Astrocyte (in vitro differentiated cells and primary cell): ENCODE measurements around the gene CRISPLD2. TPM values are rescaled to one million over a fixed set of nuclear protein-coding genes. Genes with fewer than 3 reads are reported as not detected.

Experiments used
- DNase-seq: peaks from one replicate; pipeline ENCODE4 v3.0.0-alpha.2; 2010; ENCODE audit warnings: low read depth
- FAIRE-seq: peaks from 2 replicates; lab custom pipeline; 2011; peaks lifted over from hg19 to GRCh38; lab: Jason Lieb, UNC
- H2AFZ ChIP-seq: 2 replicates; pipeline ENCODE4 v1.6.0; 2012; ENCODE audit warnings: low read depth, low read length, inconsistent platforms
- H3K27ac ChIP-seq: 2 replicates; pipeline ENCODE4 v1.5.1; 2011; ENCODE audit warnings: low read depth, low read length, inconsistent platforms
- H3K27me3 ChIP-seq: 2 replicates; pipeline ENCODE4 v1.6.0; 2011; ENCODE audit warnings: low read length, inconsistent platforms; ENCODE audit not compliant: insufficient read depth
- H3K36me3 ChIP-seq: 2 replicates; pipeline ENCODE4 v1.5.1; 2011; ENCODE audit warnings: low read length, inconsistent platforms; ENCODE audit not compliant: insufficient read depth
- H3K4me1 ChIP-seq: 2 replicates; pipeline ENCODE4 v1.5.1; 2011; ENCODE audit warnings: low read length, inconsistent platforms; ENCODE audit not compliant: insufficient read depth
- H3K4me2 ChIP-seq: 2 replicates; pipeline ENCODE4 v1.6.0; 2012; ENCODE audit warnings: low read length, inconsistent platforms
- H3K4me3 ChIP-seq: 2 replicates; pipeline ENCODE4 v1.5.1; 2011; ENCODE audit warnings: low read depth, mild to moderate bottlenecking, low read length, inconsistent platforms; ENCODE audit not compliant: insufficient read depth
- H3K79me2 ChIP-seq: 2 replicates; pipeline ENCODE4 v1.6.0; 2012; ENCODE audit warnings: mild to moderate bottlenecking, low read length, inconsistent platforms; ENCODE audit not compliant: insufficient read depth
- H3K9ac ChIP-seq: 2 replicates; pipeline ENCODE4 v1.6.0; 2012; ENCODE audit warnings: mild to moderate bottlenecking, low read length, inconsistent platforms
- H3K9me3 ChIP-seq: 2 replicates; pipeline ENCODE4 v1.5.1; 2012; ENCODE audit warnings: low read depth, mild to moderate bottlenecking, low read length, inconsistent platforms; ENCODE audit not compliant: insufficient read depth
- H4K20me1 ChIP-seq: 2 replicates; pipeline ENCODE4 v1.6.0; 2012; ENCODE audit warnings: low read length, inconsistent platforms; ENCODE audit not compliant: insufficient read depth
- H3K27ac Mint-ChIP-seq: one replicate; pipeline ENCODE4 v1.8.0; 2021; ENCODE audit warnings: mild to moderate bottlenecking, mixed read lengths; ENCODE audit not compliant: unreplicated experiment
- H3K27me3 Mint-ChIP-seq: one replicate; pipeline ENCODE4 v1.8.0; 2021; ENCODE audit warnings: low read depth, mixed read lengths; ENCODE audit not compliant: unreplicated experiment
- H3K36me3 Mint-ChIP-seq: one replicate; pipeline ENCODE4 v1.8.0; 2021; ENCODE audit warnings: low read depth, mixed read lengths; ENCODE audit not compliant: unreplicated experiment
- H3K4me1 Mint-ChIP-seq: one replicate; pipeline ENCODE4 v1.8.0; 2021; ENCODE audit warnings: low read depth, mixed read lengths; ENCODE audit not compliant: unreplicated experiment
- H3K4me3 Mint-ChIP-seq: one replicate; pipeline ENCODE4 v1.8.0; 2021; ENCODE audit warnings: mild to moderate bottlenecking, moderate library complexity, mixed read lengths; ENCODE audit not compliant: unreplicated experiment
- H3K9me3 Mint-ChIP-seq: one replicate; pipeline ENCODE4 v1.8.0; 2021; ENCODE audit warnings: mild to moderate bottlenecking, mixed read lengths; ENCODE audit not compliant: unreplicated experiment
- EZH2 ChIP-seq: IDR thresholded peaks from 2 replicates; pipeline ENCODE4 v1.6.1; 2012; ENCODE audit warnings: mild to moderate bottlenecking, low read length, inconsistent platforms; ENCODE audit not compliant: insufficient read depth
- total RNA-seq: library from RNA; stranded (reverse); gene quantifications from 2 replicates; pipeline ENCODE4 v1.2.1, GENCODE V29; 2021
- TF ChIP-seq, protein P1 (sequence below): IDR thresholded peaks from 2 replicates; pipeline ENCODE4 v1.5.1; 2011; ENCODE audit warnings: low read depth, mild to moderate bottlenecking, inconsistent platforms, low read length, moderate library complexity; ENCODE audit not compliant: insufficient read depth

CRISPLD2 gene
- total RNA-seq, 1 donor from 2014 or later: 1.8 TPM

GRCh38 chr16:84875846-84876245, 56.1 kb downstream of the CRISPLD2 start:
- no peaks in the 10 kb centered on the region for H3K9me3 Mint-ChIP-seq
- no peak for DNase-seq
- no peak overlapping the region for H3K4me3 Mint-ChIP-seq
- no peak overlapping the region for H3K4me3 ChIP-seq
- no peak for TF ChIP-seq EZH2
- TF ChIP-seq, protein P1, sequence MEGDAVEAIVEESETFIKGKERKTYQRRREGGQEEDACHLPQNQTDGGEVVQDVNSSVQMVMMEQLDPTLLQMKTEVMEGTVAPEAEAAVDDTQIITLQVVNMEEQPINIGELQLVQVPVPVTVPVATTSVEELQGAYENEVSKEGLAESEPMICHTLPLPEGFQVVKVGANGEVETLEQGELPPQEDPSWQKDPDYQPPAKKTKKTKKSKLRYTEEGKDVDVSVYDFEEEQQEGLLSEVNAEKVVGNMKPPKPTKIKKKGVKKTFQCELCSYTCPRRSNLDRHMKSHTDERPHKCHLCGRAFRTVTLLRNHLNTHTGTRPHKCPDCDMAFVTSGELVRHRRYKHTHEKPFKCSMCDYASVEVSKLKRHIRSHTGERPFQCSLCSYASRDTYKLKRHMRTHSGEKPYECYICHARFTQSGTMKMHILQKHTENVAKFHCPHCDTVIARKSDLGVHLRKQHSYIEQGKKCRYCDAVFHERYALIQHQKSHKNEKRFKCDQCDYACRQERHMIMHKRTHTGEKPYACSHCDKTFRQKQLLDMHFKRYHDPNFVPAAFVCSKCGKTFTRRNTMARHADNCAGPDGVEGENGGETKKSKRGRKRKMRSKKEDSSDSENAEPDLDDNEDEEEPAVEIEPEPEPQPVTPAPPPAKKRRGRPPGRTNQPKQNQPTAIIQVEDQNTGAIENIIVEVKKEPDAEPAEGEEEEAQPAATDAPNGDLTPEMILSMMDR: no peak
- no peak overlapping the region for H3K9ac ChIP-seq
- no peaks in the 10 kb centered on the region for H3K27me3 ChIP-seq
- no peak overlapping the region for H3K27ac Mint-ChIP-seq
- FAIRE-seq: no peak
- H3K4me2 ChIP-seq: no peak overlapping the region
- no peaks in the 10 kb centered on the region for H3K9me3 ChIP-seq
- H3K36me3 Mint-ChIP-seq: no peaks in the 10 kb centered on the region
- peaks cover 5% of the 10 kb centered on the region for H3K4me1 ChIP-seq
- peaks cover 9% of the 10 kb centered on the region for H3K4me1 Mint-ChIP-seq
- no peaks in the 10 kb centered on the region for H3K36me3 ChIP-seq
- H3K79me2 ChIP-seq: no peaks in the 10 kb centered on the region
- no peak overlapping the region for H2AFZ ChIP-seq
- H4K20me1 ChIP-seq: no peaks in the 10 kb centered on the region
- H3K27ac ChIP-seq: no peak overlapping the region
- peaks cover 8% of the 10 kb centered on the region for H3K27me3 Mint-ChIP-seq

DNA sequence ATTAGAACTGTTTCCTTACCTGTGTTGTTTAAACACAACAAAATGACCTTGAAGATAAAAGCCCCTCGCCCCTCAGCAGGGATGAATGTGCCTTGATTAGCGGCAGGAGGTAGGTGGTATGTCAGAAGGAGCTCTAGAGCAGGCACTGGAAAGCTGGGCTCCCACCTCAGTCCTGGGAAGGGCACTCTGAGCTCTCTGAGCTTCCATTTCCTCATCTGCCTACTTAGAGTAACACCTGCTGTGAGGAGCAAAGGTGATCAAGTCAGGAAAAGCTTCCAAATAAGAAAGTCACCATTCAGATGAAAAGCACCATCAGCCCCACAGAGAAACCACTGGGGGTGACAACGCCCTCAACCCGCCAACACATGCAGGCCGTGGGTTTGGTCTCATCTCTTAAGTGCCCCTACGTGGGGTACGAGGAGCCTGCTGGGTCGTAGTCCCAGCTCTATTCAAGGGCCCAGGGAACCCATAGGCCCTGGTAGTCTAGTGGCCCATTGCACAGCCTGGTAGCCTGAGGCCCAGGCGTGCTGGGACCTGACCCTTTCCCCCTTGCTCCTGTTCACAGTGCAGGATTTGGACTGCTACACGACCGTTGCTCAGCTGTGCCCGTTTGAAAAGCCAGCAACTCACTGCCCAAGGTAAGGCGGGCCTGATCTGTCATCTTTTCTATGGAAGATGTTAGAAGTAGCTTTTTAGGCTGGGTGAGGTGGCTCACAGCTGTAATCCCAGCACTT, 57.3 kb downstream of the CRISPLD2 start:
- Histone ChIP-seq H3K79me2 (no peaks in the 10 kb centered on the region), H3K4me2 (no peak overlapping the region), H3K4me3 (no peak overlapping the region), H3K4me1 (peaks cover 11% of the 10 kb centered on the region), H3K9me3 (no peaks in the 10 kb centered on the region), H2AFZ (no peak overlapping the region), H3K27ac (no peak overlapping the region), H3K27me3 (no peaks in the 10 kb centered on the region), H4K20me1 (no peaks in the 10 kb centered on the region), H3K9ac (no peak overlapping the region), H3K36me3 (no peaks in the 10 kb centered on the region)
- no peak for DNase-seq
- Mint-ChIP-seq H3K4me1 (peaks cover 9% of the 10 kb centered on the region), H3K9me3 (no peaks in the 10 kb centered on the region), H3K36me3 (no peaks in the 10 kb centered on the region), H3K27ac (no peak overlapping the region), H3K4me3 (no peak overlapping the region), H3K27me3 (peaks cover 7% of the 10 kb centered on the region)
- TF ChIP-seq, protein P1: no peak
- TF ChIP-seq EZH2: no peak
- no peak for FAIRE-seq

DNA sequence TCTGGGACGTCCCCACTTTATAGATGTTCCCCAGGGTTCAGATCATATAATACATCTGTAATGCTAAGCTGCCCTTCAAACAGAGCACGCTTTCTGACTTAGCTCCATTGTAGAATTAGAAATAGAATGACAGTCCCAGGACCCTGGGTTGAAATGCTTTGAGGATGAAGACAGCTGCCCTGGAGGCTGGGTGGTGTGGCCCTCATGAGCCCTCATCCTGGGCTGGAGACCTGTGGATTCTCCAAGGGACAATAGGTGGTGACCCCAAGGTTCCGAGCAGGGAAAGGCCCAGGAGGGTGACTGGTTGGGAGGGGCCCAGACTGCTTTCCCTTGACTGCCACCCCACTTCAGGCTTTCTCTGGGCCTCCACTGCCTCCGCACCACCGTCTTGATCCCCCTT, 59.0 kb downstream of the CRISPLD2 start:
- no peaks in the 10 kb centered on the region for H3K27me3 Mint-ChIP-seq
- Histone ChIP-seq H3K9ac (no peak overlapping the region), H4K20me1 (no peaks in the 10 kb centered on the region)

More for the DNA sequence above, 59.0 kb downstream of the CRISPLD2 start:
- no peak overlapping the region for H2AFZ ChIP-seq
- peaks cover 19% of the 10 kb centered on the region for H3K4me1 ChIP-seq
- H3K36me3 ChIP-seq: no peaks in the 10 kb centered on the region
- no peaks in the 10 kb centered on the region for H3K9me3 Mint-ChIP-seq
- FAIRE-seq (no peak), DNase-seq (no peak)
- TF ChIP-seq, protein P1: no peak
- no peaks in the 10 kb centered on the region for H3K79me2 ChIP-seq
- no peaks in the 10 kb centered on the region for H3K36me3 Mint-ChIP-seq
- no peak overlapping the region for H3K27ac Mint-ChIP-seq
- H3K4me3 ChIP-seq: no peak overlapping the region
- H3K4me3 Mint-ChIP-seq: no peak overlapping the region
- no peak overlapping the region for H3K4me2 ChIP-seq
- H3K4me1 Mint-ChIP-seq: peaks cover 18% of the 10 kb centered on the region
- H3K27ac ChIP-seq: no peak overlapping the region
- no peaks in the 10 kb centered on the region for H3K27me3 ChIP-seq
- H3K9me3 ChIP-seq: no peaks in the 10 kb centered on the region
